Neuronal stem cell (in vitro differentiated cells): ENCODE data around the gene CACNG7.

ENCODE experiments used
- DNase-seq: peaks from one replicate; pipeline ENCODE4 v3.0.0-alpha.2; 2013; ENCODE audit warnings: low spot score
- H2AFZ ChIP-seq: one replicate; pipeline ENCODE4 v1.6.1; 2013; ENCODE audit warnings: mild to moderate bottlenecking, low read length, inconsistent platforms
- H2AK5ac ChIP-seq: 2 replicates; pipeline ENCODE4 v1.6.1; 2013; ENCODE audit warnings: low read depth, mild to moderate bottlenecking, inconsistent platforms, low read length, moderate library complexity, mixed read lengths
- H2BK120ac ChIP-seq: 2 replicates; pipeline ENCODE4 v1.6.1; 2013; ENCODE audit warnings: low read depth, mild to moderate bottlenecking, inconsistent platforms, low read length, moderate library complexity, mixed read lengths
- H2BK12ac ChIP-seq: one replicate; pipeline ENCODE4 v1.6.1; 2013; ENCODE audit warnings: low read length, inconsistent platforms
- H2BK15ac ChIP-seq: 2 replicates; pipeline ENCODE4 v1.6.1; 2013; ENCODE audit warnings: mild to moderate bottlenecking, low read length, inconsistent platforms, mixed read lengths
- H2BK5ac ChIP-seq: one replicate; pipeline ENCODE4 v1.6.1; 2013; ENCODE audit warnings: inconsistent platforms, mild to moderate bottlenecking, low read length, moderate library complexity
- H3K14ac ChIP-seq: one replicate; pipeline ENCODE4 v1.6.1; 2013; ENCODE audit warnings: low read length, inconsistent platforms
- H3K18ac ChIP-seq: 2 replicates; pipeline ENCODE4 v1.6.1; 2013; ENCODE audit warnings: low read length, inconsistent platforms
- H3K23ac ChIP-seq: 2 replicates; pipeline ENCODE4 v1.6.1; 2013; ENCODE audit warnings: low read depth, mild to moderate bottlenecking, mixed read lengths, low read length, inconsistent platforms; ENCODE audit not compliant: poor library complexity
- H3K27ac ChIP-seq: replicated peaks from 3 replicates; pipeline ENCODE4 v1.5.1; 2013; ENCODE audit warnings: low read length, inconsistent platforms
- H3K27me3 ChIP-seq, 3 experiments: 2 replicates each; pipeline ENCODE4 v1.6.1; 2013; ENCODE audit warnings: low read length in 3 of 3, mild to moderate bottlenecking in 2 of 3, inconsistent platforms in 1 of 3, low read depth in 1 of 3, mixed read lengths in 1 of 3, moderate library complexity in 1 of 3; ENCODE audit not compliant: control insufficient read depth in 3 of 3, insufficient read depth in 3 of 3
- H3K36me3 ChIP-seq, 2 donors: replicated peaks in 1 of 2; 2 replicates each; pipeline ENCODE4 v1.6.1; 2013; ENCODE audit warnings: low read length in 2 of 2; ENCODE audit not compliant: control insufficient read depth in 2 of 2, insufficient read depth in 2 of 2
- H3K4ac ChIP-seq: 2 replicates; pipeline ENCODE4 v1.6.1; 2013; ENCODE audit warnings: inconsistent platforms, mild to moderate bottlenecking, low read length, moderate library complexity
- H3K4me1 ChIP-seq, 2 donors: 1 replicate in 1 of 2; 2 replicates in 1 of 2; pipeline ENCODE4 v1.6.1; 2013; ENCODE audit warnings: low read length in 2 of 2, low read depth in 1 of 2; ENCODE audit not compliant: control insufficient read depth in 2 of 2, insufficient read depth in 1 of 2
- H3K4me2 ChIP-seq: one replicate; pipeline ENCODE4 v1.6.1; 2013; ENCODE audit warnings: mild to moderate bottlenecking, low read length, inconsistent platforms; ENCODE audit not compliant: insufficient read depth, poor library complexity, severe bottlenecking
- H3K4me3 ChIP-seq, 2 donors: 2 replicates each; pipeline ENCODE4 v1.5.1; 2013; ENCODE audit warnings: low read length in 2 of 2, mild to moderate bottlenecking in 2 of 2, inconsistent platforms in 1 of 2, moderate library complexity in 1 of 2
- H3K79me1 ChIP-seq: one replicate; pipeline ENCODE4 v1.6.1; 2013; ENCODE audit warnings: low read depth, mild to moderate bottlenecking, inconsistent platforms, low read length, moderate library complexity
- H3K9ac ChIP-seq: one replicate; pipeline ENCODE4 v1.6.1; 2013; ENCODE audit warnings: mild to moderate bottlenecking, low read depth, low read length, inconsistent platforms; ENCODE audit not compliant: poor library complexity
- H3K9me3 ChIP-seq, 2 donors: replicated peaks in 1 of 2; 2 replicates each; pipeline versions ENCODE3 to v1.6.1; 2013; ENCODE audit warnings: low read length in 2 of 2, mild to moderate bottlenecking in 2 of 2, inconsistent platforms in 1 of 2, low read depth in 1 of 2, mixed read lengths in 1 of 2, moderate library complexity in 1 of 2; ENCODE audit not compliant: control insufficient read depth in 2 of 2, insufficient read depth in 1 of 2
- H4K8ac ChIP-seq: one replicate; pipeline ENCODE4 v1.6.1; 2013; ENCODE audit warnings: low read depth, mild to moderate bottlenecking, inconsistent platforms, low read length, moderate library complexity
- H4K91ac ChIP-seq: one replicate; pipeline ENCODE4 v1.6.1; 2013; ENCODE audit warnings: low read length, low read depth, mild to moderate bottlenecking, inconsistent platforms; ENCODE audit not compliant: poor library complexity
- WGBS, 2 donors: extraction: QIAGEN DNeasy Blood & Tissue Kit; methylation state at CpG; one replicate each; pipeline ENCODE4 v1.1.7; 2013; ENCODE audit warnings: missing lambda C conversion rate in 2 of 2, mixed read lengths in 1 of 2; ENCODE audit not compliant: insufficient read length in 2 of 2, insufficient replicate concordance in 1 of 2; ENCODE audit errors: extremely low coverage in 2 of 2; 5-methylcytosine and 5-hydroxymethylcytosine counted together

Gene CACNG7

DNA sequence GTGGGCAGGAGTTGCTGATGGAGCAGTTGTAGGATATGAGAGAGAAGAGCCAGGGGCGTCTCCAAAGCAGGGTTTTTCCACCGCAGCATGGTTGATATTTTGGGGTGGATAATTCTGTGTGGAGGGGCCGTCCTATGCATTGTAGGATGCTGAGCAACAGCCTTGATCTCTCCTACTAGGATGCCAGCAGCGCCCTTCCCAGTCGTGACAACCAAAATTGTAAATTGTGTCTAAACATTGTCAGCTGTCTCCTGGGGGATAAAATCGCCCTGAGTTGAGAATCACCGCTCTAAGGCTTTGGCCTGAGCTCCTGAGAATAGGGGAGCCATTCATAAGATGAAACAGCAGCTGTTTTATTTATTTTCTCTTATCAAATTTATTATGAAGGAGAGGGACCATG, 57.9 kb downstream of the CACNG7 start:
- no peak overlapping the region for H2BK15ac ChIP-seq
- DNase-seq = no peak
- H3K27me3 ChIP-seq = peaks cover 0 to 20% (median 0%) of the 10 kb centered on the region in 3 experiments
- no peak overlapping the region for H2AK5ac ChIP-seq
- no peak overlapping the region for H3K4me2 ChIP-seq
- H4K91ac ChIP-seq = no peak overlapping the region
- H4K8ac ChIP-seq = no peak overlapping the region
- H2BK120ac ChIP-seq = no peak overlapping the region
- H3K9me3 ChIP-seq = no peaks in the 10 kb centered on the region
- H2BK12ac ChIP-seq = no peak overlapping the region
- H3K9ac ChIP-seq = no peak overlapping the region
- no peaks in the 10 kb centered on the region for H3K4me1 ChIP-seq
- H3K18ac ChIP-seq = no peak overlapping the region
- H2BK5ac ChIP-seq = no peak overlapping the region
- no peak overlapping the region for H3K4ac ChIP-seq
- peaks cover 0 to 77% of the 10 kb centered on the region in 2 donors for H3K36me3 ChIP-seq
- H3K14ac ChIP-seq = no peak overlapping the region
- no peak overlapping the region for H2AFZ ChIP-seq
- WGBS, 2 donors = no CpG with 5 or more reads among the region's 7 CpGs
- no peak overlapping the region for H3K4me3 ChIP-seq
- H3K27ac ChIP-seq = no peak overlapping the region
- H3K23ac ChIP-seq = no peak overlapping the region
- peaks cover 1% of the 10 kb centered on the region for H3K79me1 ChIP-seq

DNA sequence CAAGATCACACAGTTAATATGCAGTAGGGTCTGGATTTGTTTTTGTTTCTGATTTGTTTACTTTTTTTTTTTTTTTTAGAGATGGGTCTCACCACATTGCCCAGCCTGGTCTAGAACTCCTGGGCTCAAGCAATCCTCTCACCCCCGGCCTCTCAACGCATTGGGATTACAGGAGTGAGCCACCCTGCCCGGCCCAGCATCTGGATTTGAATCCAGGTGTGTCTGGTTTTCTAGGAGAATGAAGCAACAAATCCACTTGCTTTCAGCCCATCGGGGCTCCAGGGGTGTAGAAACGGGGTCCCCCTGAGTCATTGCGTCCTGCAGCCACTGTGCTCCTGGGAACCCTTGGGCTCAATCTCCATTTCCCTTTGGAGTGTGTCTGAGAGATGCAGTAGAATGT, 60.3 kb downstream of the CACNG7 start:
- H2BK120ac ChIP-seq = no peak overlapping the region
- H3K4me3 ChIP-seq = no peak overlapping the region
- H3K27me3 ChIP-seq = peaks cover 0 to 4% (median 0%) of the 10 kb centered on the region in 3 experiments
- no peak overlapping the region for H4K91ac ChIP-seq
- H3K4ac ChIP-seq = no peak overlapping the region
- no peaks in the 10 kb centered on the region for H3K4me1 ChIP-seq
- H2BK15ac ChIP-seq = no peak overlapping the region
- no peaks in the 10 kb centered on the region for H3K9me3 ChIP-seq
- WGBS, 2 donors = no CpG with 5 or more reads among the region's 6 CpGs
- no peak overlapping the region for H3K4me2 ChIP-seq
- H3K23ac ChIP-seq = no peak overlapping the region
- no peak overlapping the region for H2AFZ ChIP-seq
- H3K14ac ChIP-seq = no peak overlapping the region
- H3K79me1 ChIP-seq = no peaks in the 10 kb centered on the region
- H3K9ac ChIP-seq = no peak overlapping the region
- no peak for DNase-seq
- no peak overlapping the region for H2AK5ac ChIP-seq
- H4K8ac ChIP-seq = no peak overlapping the region
- peaks cover 0 to 86% of the 10 kb centered on the region in 2 donors for H3K36me3 ChIP-seq
- H2BK12ac ChIP-seq = no peak overlapping the region
- no peak overlapping the region for H3K27ac ChIP-seq
- no peak overlapping the region for H3K18ac ChIP-seq
- peak overlapping the region; percentile 39 for H2BK5ac ChIP-seq

DNA sequence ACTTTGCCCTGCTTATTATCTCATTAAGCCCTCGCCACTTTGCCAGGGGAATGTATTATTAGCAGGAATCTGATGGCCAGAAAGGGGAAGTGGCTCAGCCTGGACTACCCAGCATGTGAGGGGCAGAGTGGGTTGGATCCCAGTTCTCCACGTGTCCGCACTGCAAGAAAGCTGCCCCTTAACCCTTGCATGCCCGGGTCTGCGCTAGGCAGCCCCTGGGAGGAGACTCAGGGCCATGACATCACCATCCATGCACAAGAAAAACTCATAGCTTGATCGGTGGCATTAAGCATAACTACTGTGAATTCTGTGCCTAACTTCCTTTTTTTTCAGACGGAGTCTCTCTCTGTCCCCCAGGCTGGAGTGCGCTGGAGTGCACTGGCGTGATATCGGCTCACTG, 62.6 kb downstream of the CACNG7 start:
- Histone ChIP-seq H2BK120ac (no peak overlapping the region), H3K79me1 (no peaks in the 10 kb centered on the region), H3K27ac (no peak overlapping the region), H2BK15ac (no peak overlapping the region), H3K9ac (no peak overlapping the region), H3K27me3 (no peaks in the 10 kb centered on the region), H3K36me3 (peaks cover 0 to 78% of the 10 kb centered on the region in 2 donors), H2AFZ (no peak overlapping the region), H4K91ac (no peak overlapping the region), H3K4ac (no peak overlapping the region), H3K18ac (no peak overlapping the region), H2AK5ac (no peak overlapping the region), H2BK5ac (no peak overlapping the region), H3K4me3 (no peak overlapping the region), H2BK12ac (no peak overlapping the region), H4K8ac (no peak overlapping the region), H3K9me3 (no peaks in the 10 kb centered on the region), H3K4me1 (no peaks in the 10 kb centered on the region), H3K14ac (no peak overlapping the region), H3K4me2 (no peak overlapping the region), H3K23ac (no peak overlapping the region)
- no peak for DNase-seq
- WGBS, 2 donors = no CpG with 5 or more reads among the region's 10 CpGs

DNA sequence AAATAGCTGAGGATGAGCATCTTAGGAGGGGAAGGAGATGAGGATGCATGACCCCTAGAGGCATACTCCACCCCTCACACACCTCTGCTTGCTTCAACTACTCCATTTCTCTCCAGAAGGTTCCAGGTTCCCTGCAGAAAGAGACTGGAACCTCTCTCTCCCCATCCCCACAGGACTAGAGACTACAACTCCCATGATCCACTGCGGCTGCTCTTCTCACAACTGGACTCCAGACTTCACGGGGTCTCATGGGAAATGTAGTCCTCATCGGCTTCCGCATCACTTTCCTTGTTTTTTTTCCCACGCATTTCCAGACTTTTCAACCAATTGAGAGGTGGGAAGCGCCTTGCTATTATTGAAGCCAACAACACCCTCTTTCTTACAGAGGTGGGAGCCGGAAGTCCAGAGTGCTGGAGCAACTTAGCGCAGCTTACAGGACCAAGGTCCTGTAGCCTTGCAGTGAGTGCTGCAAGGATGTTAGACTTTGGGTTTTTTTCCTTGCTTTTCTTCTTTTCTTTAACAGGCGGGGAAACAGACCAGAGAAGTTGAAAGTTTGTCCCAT, 68.4 kb downstream of the CACNG7 start:
- Histone ChIP-seq H4K8ac (no peak overlapping the region), H3K4me3 (peak overlapping the region in 1 of 2 donors; percentile 80)
- WGBS, 2 donors = no CpG with 5 or more reads among the region's 9 CpGs

More for the DNA sequence above, 68.4 kb downstream of the CACNG7 start:
- no peak overlapping the region for H2BK12ac ChIP-seq
- H3K79me1 ChIP-seq = no peaks in the 10 kb centered on the region
- peak; percentile 92 for DNase-seq
- peaks cover 1 to 8% of the 10 kb centered on the region in 2 donors for H3K4me1 ChIP-seq
- H4K91ac ChIP-seq = no peak overlapping the region
- H2AK5ac ChIP-seq = no peak overlapping the region
- no peak overlapping the region for H3K4ac ChIP-seq
- peaks cover 0 to 35% of the 10 kb centered on the region in 2 donors for H3K36me3 ChIP-seq
- H3K18ac ChIP-seq = no peak overlapping the region
- H3K27ac ChIP-seq = no peak overlapping the region
- H3K14ac ChIP-seq = no peak overlapping the region
- H3K23ac ChIP-seq = no peak overlapping the region
- H2BK120ac ChIP-seq = no peak overlapping the region
- H3K9me3 ChIP-seq = no peaks in the 10 kb centered on the region
- H2BK15ac ChIP-seq = no peak overlapping the region
- H3K27me3 ChIP-seq = peaks cover 0 to 26% (median 6%) of the 10 kb centered on the region in 3 experiments
- H3K4me2 ChIP-seq = peak overlapping the region; percentile 63
- H2AFZ ChIP-seq = no peak overlapping the region
- no peak overlapping the region for H3K9ac ChIP-seq
- no peak overlapping the region for H2BK5ac ChIP-seq
